GM23338 (cell line): ENCODE data around the gene FXYD6. TPM values are rescaled to one million over a fixed set of nuclear protein-coding genes. Genes with fewer than 3 reads are reported as not detected.

Experiments used
- ATAC-seq: fragments of 200-7000 bp; cut with Tn5 transposase; 3 replicates; pipeline ENCODE4 v1.9.1; 2020
- DNase-seq: peaks from one replicate; pipeline ENCODE4 v3.0.0-alpha.2; 2015; ENCODE audit warnings: low spot score
- H2AFZ ChIP-seq: fragments of 200-600 bp; sonication (generic); 2 replicates; pipeline ENCODE4 v1.8.0; 2016; ENCODE audit warnings: antibody characterized with exemption, mild to moderate bottlenecking, moderate library complexity
- H3F3A ChIP-seq: fragments of 200-600 bp; sonication (generic); replicated peaks from 2 replicates; pipeline ENCODE4 v1.8.0; 2017; ENCODE audit warnings: antibody characterized with exemption, mixed run types, low read depth
- H3K27ac ChIP-seq: fragments of 200-600 bp; sonication (generic); 2 replicates; pipeline ENCODE4 v1.6.1; 2016; ENCODE audit warnings: low read depth
- H3K27me3 ChIP-seq: fragments of 200-600 bp; sonication (generic); 2 replicates; pipeline ENCODE4 v1.8.0; 2016; ENCODE audit warnings: mild to moderate bottlenecking, mixed run types, moderate library complexity; ENCODE audit not compliant: insufficient read depth
- H3K36me3 ChIP-seq: fragments of 200-600 bp; sonication (generic); 2 replicates; pipeline ENCODE4 v1.8.0; 2016; ENCODE audit warnings: mild to moderate bottlenecking; ENCODE audit not compliant: insufficient read depth
- H3K4me1 ChIP-seq: fragments of 200-600 bp; sonication (generic); 2 replicates; pipeline ENCODE4 v1.8.0; 2016; ENCODE audit warnings: mild to moderate bottlenecking, moderate library complexity; ENCODE audit not compliant: insufficient read depth
- H3K4me2 ChIP-seq: fragments of 200-600 bp; sonication (generic); 2 replicates; pipeline ENCODE4 v1.7.1; 2017; ENCODE audit warnings: mixed run types
- H3K4me3 ChIP-seq: fragments of 200-600 bp; sonication (generic); 2 replicates; pipeline ENCODE4 v1.6.1; 2016; ENCODE audit warnings: mixed run types
- H3K79me2 ChIP-seq: fragments of 200-600 bp; sonication (generic); replicated peaks from 2 replicates; pipeline ENCODE4 v1.8.0; 2017; ENCODE audit warnings: mild to moderate bottlenecking; ENCODE audit not compliant: insufficient read depth
- H3K9me2 ChIP-seq: fragments of 200-600 bp; sonication (generic); 2 replicates; pipeline ENCODE4 v1.8.0; 2017; ENCODE audit not compliant: insufficient read depth
- H4K20me1 ChIP-seq: fragments of 200-600 bp; sonication (generic); replicated peaks from 2 replicates; pipeline ENCODE4 v1.8.0; 2017; ENCODE audit warnings: mild to moderate bottlenecking; ENCODE audit not compliant: insufficient read depth
- H3K27ac Mint-ChIP-seq: 2 replicates; pipeline ENCODE4 v1.8.0; 2020; ENCODE audit warnings: inconsistent platforms, mild to moderate bottlenecking, moderate library complexity, mixed read lengths
- H3K27me3 Mint-ChIP-seq: 3 replicates; pipeline ENCODE4 v1.8.0; 2022; ENCODE audit warnings: low read depth, mild to moderate bottlenecking, moderate library complexity, mixed read lengths, inconsistent platforms; ENCODE audit not compliant: insufficient read depth, poor library complexity
- H3K36me3 Mint-ChIP-seq: 3 replicates; pipeline ENCODE4 v1.8.0; 2021; ENCODE audit warnings: low read depth, mild to moderate bottlenecking, inconsistent platforms, moderate library complexity, mixed read lengths
- H3K4me1 Mint-ChIP-seq: 3 replicates; pipeline ENCODE4 v1.8.0; 2020; ENCODE audit warnings: mild to moderate bottlenecking, inconsistent platforms, mixed read lengths
- H3K4me3 Mint-ChIP-seq: 3 replicates; pipeline ENCODE4 v1.8.0; 2021; ENCODE audit warnings: moderate library complexity, mild to moderate bottlenecking, inconsistent platforms, mixed read lengths
- H3K9me3 Mint-ChIP-seq: 3 replicates; pipeline ENCODE4 v1.8.0; 2020; ENCODE audit warnings: moderate library complexity, mild to moderate bottlenecking, inconsistent platforms, mixed read lengths
- CREB1 ChIP-seq: fragments of 250-450 bp; sonication (Bioruptor Pico); IDR thresholded peaks from 2 replicates; pipeline ENCODE4 v1.5.0; 2020; ENCODE audit warnings: low read depth, mild to moderate bottlenecking, moderate library complexity
- EZH2 ChIP-seq: fragments of 200-600 bp; sonication (generic); IDR thresholded peaks from one replicate; pipeline ENCODE4 v1.8.0; 2017; ENCODE audit warnings: antibody characterized with exemption, mild to moderate bottlenecking, low read depth; ENCODE audit not compliant: unreplicated experiment
- EZH2phosphoT487 ChIP-seq: fragments of 200-600 bp; sonication (generic); IDR thresholded peaks from one replicate; pipeline ENCODE4 v1.8.1; 2018; ENCODE audit warnings: antibody characterized with exemption; ENCODE audit not compliant: unreplicated experiment
- JUNB ChIP-seq: IDR thresholded peaks from one replicate; pipeline ENCODE4 v1.6.1; 2016; ENCODE audit warnings: antibody characterized with exemption; ENCODE audit not compliant: unreplicated experiment
- NANOG ChIP-seq: IDR thresholded peaks from 2 replicates; pipeline ENCODE4 v1.6.1; 2016; ENCODE audit warnings: antibody characterized with exemption, borderline replicate concordance
- POLR2AphosphoS5 ChIP-seq: IDR thresholded peaks from 2 replicates; pipeline ENCODE4 v1.6.1; 2016; ENCODE audit warnings: antibody characterized with exemption, low read depth
- STAT1 ChIP-seq: IDR thresholded peaks from one replicate; pipeline ENCODE4 v1.6.1; 2016; ENCODE audit warnings: antibody characterized with exemption; ENCODE audit not compliant: unreplicated experiment
- ZNF114 ChIP-seq: fragments of 250-450 bp; sonication (Bioruptor Pico); IDR thresholded peaks from 2 replicates; pipeline ENCODE4 v1.5.0; 2020; ENCODE audit warnings: mild to moderate bottlenecking, moderate library complexity
- ZNF331 ChIP-seq: fragments of 250-450 bp; sonication (Bioruptor Pico); IDR thresholded peaks from 2 replicates; pipeline ENCODE4 v1.5.0; 2020; ENCODE audit warnings: low read depth, mild to moderate bottlenecking, moderate library complexity
- polyA plus RNA-seq: library from polyadenylated mRNA; unstranded; fragments of >200 nt; fragmentation: Nextera tagmentation; extraction: Ambion mirVana; gene quantifications from 2 replicates; pipeline ENCODE4 v1.2.1, GENCODE V29; 2016
- total RNA-seq: library from RNA; depleted of rRNA; stranded (reverse); fragments of >200 nt; shearing (Covaris generic); gene quantifications from 2 replicates; pipeline ENCODE4 v1.2.3, GENCODE V29; 2014
- TF ChIP-seq, protein P1 (sequence below): IDR thresholded peaks from 2 replicates; pipeline ENCODE4 v1.6.1; 2016; ENCODE audit warnings: antibody characterized with exemption
- TF ChIP-seq, protein P2 (sequence below), 2 experiments: fragments of 200-600 bp in 1 of 2; sonication (generic) in 1 of 2; conservative IDR thresholded peaks; 2 replicates each; pipeline versions ENCODE4 v1.5.1 to v1.6.1; 2016 to 2017; ENCODE audit warnings: antibody characterized with exemption in 2 of 2, low read depth in 2 of 2, mild to moderate bottlenecking in 2 of 2, moderate library complexity in 1 of 2
- TF ChIP-seq, protein P3 (sequence below): IDR thresholded peaks from one replicate; pipeline ENCODE4 v1.6.1; 2018; ENCODE audit warnings: antibody characterized with exemption; ENCODE audit not compliant: unreplicated experiment
- TF ChIP-seq, protein P4 (sequence below): fragments of 250-450 bp; sonication (Bioruptor Pico); IDR thresholded peaks from 2 replicates; pipeline ENCODE4 v1.5.0; 2020; ENCODE audit warnings: mild to moderate bottlenecking, moderate library complexity

The FXYD6 gene
- total and polyA plus RNA-seq, 2 experiments from 2014 or later = 26.2 to 30.7 TPM

DNA sequence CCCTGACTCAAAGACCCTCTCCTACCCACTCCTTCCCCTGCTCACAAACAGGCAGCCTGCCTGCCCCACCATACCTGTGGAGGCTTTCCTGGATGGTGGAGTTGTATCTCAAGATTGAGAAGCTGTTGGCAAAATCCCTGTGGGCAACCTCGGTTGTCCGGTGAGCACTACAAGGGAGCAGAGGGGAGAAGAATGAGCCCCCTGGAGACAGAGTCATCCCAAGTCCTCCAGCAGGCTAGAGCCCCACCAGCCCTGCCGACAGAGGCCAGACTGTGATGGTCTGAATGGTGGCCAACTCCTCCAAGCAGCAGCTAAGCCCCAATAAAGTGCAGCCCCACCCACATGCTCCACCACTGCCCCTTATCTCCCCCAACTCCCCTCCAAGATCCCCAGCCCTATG is 35.2 kb upstream of the FXYD6 start:
- Histone ChIP-seq H3K27me3 (no peaks in the 10 kb centered on the region), H3K4me3 (no peak overlapping the region), H3K79me2 (no peaks in the 10 kb centered on the region), H3K27ac (no peak overlapping the region), H3F3A (no peaks in the 10 kb centered on the region), H3K36me3 (no peaks in the 10 kb centered on the region), H3K9me2 (no peaks in the 10 kb centered on the region), H3K4me1 (0 out of 2 replicates have a peak, but pooled peaks cover 2% of the 10 kb centered on the region), H2AFZ (no peak overlapping the region), H3K4me2 (no peak overlapping the region), H4K20me1 (no peaks in the 10 kb centered on the region)
- ATAC-seq (no peak), DNase-seq (no peak)
- no peak for TF ChIP-seq EZH2phosphoT487
- TF ChIP-seq NANOG = no peak
- TF ChIP-seq STAT1 = no peak
- no peak for TF ChIP-seq ZNF331 (CRISPR knock-in tag)
- TF ChIP-seq, protein P1, sequence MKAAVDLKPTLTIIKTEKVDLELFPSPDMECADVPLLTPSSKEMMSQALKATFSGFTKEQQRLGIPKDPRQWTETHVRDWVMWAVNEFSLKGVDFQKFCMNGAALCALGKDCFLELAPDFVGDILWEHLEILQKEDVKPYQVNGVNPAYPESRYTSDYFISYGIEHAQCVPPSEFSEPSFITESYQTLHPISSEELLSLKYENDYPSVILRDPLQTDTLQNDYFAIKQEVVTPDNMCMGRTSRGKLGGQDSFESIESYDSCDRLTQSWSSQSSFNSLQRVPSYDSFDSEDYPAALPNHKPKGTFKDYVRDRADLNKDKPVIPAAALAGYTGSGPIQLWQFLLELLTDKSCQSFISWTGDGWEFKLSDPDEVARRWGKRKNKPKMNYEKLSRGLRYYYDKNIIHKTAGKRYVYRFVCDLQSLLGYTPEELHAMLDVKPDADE = no peak
- no peak for TF ChIP-seq CREB1 (CRISPR knock-in tag)
- TF ChIP-seq, protein P2, sequence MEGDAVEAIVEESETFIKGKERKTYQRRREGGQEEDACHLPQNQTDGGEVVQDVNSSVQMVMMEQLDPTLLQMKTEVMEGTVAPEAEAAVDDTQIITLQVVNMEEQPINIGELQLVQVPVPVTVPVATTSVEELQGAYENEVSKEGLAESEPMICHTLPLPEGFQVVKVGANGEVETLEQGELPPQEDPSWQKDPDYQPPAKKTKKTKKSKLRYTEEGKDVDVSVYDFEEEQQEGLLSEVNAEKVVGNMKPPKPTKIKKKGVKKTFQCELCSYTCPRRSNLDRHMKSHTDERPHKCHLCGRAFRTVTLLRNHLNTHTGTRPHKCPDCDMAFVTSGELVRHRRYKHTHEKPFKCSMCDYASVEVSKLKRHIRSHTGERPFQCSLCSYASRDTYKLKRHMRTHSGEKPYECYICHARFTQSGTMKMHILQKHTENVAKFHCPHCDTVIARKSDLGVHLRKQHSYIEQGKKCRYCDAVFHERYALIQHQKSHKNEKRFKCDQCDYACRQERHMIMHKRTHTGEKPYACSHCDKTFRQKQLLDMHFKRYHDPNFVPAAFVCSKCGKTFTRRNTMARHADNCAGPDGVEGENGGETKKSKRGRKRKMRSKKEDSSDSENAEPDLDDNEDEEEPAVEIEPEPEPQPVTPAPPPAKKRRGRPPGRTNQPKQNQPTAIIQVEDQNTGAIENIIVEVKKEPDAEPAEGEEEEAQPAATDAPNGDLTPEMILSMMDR (conservative IDR thresholded peaks at IDR 0.05; ENCODE audit: low read depth in 2 of 2) = no peak
- TF ChIP-seq, protein P3, sequence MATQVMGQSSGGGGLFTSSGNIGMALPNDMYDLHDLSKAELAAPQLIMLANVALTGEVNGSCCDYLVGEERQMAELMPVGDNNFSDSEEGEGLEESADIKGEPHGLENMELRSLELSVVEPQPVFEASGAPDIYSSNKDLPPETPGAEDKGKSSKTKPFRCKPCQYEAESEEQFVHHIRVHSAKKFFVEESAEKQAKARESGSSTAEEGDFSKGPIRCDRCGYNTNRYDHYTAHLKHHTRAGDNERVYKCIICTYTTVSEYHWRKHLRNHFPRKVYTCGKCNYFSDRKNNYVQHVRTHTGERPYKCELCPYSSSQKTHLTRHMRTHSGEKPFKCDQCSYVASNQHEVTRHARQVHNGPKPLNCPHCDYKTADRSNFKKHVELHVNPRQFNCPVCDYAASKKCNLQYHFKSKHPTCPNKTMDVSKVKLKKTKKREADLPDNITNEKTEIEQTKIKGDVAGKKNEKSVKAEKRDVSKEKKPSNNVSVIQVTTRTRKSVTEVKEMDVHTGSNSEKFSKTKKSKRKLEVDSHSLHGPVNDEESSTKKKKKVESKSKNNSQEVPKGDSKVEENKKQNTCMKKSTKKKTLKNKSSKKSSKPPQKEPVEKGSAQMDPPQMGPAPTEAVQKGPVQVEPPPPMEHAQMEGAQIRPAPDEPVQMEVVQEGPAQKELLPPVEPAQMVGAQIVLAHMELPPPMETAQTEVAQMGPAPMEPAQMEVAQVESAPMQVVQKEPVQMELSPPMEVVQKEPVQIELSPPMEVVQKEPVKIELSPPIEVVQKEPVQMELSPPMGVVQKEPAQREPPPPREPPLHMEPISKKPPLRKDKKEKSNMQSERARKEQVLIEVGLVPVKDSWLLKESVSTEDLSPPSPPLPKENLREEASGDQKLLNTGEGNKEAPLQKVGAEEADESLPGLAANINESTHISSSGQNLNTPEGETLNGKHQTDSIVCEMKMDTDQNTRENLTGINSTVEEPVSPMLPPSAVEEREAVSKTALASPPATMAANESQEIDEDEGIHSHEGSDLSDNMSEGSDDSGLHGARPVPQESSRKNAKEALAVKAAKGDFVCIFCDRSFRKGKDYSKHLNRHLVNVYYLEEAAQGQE = no peak
- TF ChIP-seq, protein P4, sequence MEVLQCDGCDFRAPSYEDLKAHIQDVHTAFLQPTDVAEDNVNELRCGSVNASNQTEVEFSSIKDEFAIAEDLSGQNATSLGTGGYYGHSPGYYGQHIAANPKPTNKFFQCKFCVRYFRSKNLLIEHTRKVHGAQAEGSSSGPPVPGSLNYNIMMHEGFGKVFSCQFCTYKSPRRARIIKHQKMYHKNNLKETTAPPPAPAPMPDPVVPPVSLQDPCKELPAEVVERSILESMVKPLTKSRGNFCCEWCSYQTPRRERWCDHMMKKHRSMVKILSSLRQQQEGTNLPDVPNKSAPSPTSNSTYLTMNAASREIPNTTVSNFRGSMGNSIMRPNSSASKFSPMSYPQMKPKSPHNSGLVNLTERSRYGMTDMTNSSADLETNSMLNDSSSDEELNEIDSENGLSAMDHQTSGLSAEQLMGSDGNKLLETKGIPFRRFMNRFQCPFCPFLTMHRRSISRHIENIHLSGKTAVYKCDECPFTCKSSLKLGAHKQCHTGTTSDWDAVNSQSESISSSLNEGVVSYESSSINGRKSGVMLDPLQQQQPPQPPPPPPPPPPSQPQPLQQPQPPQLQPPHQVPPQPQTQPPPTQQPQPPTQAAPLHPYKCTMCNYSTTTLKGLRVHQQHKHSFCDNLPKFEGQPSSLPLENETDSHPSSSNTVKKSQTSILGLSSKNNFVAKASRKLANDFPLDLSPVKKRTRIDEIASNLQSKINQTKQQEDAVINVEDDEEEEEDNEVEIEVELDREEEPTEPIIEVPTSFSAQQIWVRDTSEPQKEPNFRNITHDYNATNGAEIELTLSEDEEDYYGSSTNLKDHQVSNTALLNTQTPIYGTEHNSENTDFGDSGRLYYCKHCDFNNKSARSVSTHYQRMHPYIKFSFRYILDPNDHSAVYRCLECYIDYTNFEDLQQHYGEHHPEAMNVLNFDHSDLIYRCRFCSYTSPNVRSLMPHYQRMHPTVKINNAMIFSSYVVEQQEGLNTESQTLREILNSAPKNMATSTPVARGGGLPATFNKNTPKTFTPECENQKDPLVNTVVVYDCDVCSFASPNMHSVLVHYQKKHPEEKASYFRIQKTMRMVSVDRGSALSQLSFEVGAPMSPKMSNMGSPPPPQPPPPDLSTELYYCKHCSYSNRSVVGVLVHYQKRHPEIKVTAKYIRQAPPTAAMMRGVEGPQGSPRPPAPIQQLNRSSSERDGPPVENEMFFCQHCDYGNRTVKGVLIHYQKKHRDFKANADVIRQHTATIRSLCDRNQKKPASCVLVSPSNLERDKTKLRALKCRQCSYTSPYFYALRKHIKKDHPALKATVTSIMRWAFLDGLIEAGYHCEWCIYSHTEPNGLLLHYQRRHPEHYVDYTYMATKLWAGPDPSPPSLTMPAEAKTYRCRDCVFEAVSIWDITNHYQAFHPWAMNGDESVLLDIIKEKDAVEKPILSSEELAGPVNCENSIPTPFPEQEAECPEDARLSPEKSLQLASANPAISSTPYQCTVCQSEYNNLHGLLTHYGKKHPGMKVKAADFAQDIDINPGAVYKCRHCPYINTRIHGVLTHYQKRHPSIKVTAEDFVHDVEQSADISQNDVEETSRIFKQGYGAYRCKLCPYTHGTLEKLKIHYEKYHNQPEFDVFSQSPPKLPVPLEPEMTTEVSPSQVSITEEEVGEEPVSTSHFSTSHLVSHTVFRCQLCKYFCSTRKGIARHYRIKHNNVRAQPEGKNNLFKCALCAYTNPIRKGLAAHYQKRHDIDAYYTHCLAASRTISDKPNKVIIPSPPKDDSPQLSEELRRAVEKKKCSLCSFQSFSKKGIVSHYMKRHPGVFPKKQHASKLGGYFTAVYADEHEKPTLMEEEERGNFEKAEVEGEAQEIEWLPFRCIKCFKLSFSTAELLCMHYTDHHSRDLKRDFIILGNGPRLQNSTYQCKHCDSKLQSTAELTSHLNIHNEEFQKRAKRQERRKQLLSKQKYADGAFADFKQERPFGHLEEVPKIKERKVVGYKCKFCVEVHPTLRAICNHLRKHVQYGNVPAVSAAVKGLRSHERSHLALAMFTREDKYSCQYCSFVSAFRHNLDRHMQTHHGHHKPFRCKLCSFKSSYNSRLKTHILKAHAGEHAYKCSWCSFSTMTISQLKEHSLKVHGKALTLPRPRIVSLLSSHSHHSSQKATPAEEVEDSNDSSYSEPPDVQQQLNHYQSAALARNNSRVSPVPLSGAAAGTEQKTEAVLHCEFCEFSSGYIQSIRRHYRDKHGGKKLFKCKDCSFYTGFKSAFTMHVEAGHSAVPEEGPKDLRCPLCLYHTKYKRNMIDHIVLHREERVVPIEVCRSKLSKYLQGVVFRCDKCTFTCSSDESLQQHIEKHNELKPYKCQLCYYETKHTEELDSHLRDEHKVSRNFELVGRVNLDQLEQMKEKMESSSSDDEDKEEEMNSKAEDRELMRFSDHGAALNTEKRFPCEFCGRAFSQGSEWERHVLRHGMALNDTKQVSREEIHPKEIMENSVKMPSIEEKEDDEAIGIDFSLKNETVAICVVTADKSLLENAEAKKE (CRISPR knock-in tag) = no peak
- TF ChIP-seq EZH2 = no peak
- TF ChIP-seq JUNB = no peak
- TF ChIP-seq POLR2AphosphoS5 = no peak
- no peak for TF ChIP-seq ZNF114 (CRISPR knock-in tag)
- Mint-ChIP-seq H3K27me3 (peaks cover 12% of the 10 kb centered on the region), H3K36me3 (no peaks in the 10 kb centered on the region), H3K4me3 (no peak overlapping the region), H3K4me1 (peaks cover 17% of the 10 kb centered on the region), H3K9me3 (no peaks in the 10 kb centered on the region), H3K27ac (no peak overlapping the region)
